ENCODE results near the gene B3GNT9.
"Not testable (repeated sequence)": the region's sequence is repeated elsewhere in the genome, so short reads cannot be mapped to it uniquely, and the experiment has no call there.

The B3GNT9 gene

DNA sequence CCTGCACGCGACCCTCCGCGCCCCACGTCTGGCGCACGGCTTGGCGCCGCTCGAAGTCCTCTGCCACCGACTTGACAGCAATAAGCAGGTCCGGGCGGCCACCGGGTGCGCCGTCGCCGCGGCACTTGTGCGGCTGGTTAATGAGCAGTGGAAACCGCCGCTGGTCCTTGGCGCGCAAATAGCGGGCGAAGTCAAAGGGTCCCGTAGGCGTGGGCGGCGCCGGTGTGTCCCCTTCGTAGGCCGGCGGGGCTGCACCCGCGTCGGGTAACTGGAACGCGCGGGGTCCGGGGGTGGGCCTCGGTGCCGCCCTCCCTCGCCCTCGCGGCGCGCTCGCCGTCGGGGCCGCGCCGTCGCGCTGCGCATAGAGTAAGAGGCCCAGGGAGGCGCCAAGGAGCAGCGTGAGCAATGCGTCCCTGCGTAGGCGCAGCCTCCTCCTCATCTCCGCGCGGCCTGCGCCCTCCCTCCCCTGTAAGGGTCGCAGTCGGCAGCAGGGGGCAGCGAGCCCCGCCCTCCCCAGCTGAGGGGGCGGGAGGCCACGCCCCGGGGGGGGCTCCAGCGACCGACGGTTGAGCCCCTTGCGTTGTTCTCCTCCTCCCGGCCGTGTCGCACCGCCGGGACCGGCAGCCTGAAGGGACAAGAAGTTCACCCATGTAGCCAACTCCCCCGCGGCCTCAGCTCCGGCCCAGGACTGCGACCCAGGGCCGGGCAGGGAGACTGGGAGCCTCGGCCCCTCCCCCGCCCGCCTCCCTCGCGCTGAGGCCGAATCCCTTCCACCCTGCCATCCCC, 558 bp downstream of the B3GNT9 start:
- DNase-seq (ENCODE audit: low read depth), result no peak

DNA sequence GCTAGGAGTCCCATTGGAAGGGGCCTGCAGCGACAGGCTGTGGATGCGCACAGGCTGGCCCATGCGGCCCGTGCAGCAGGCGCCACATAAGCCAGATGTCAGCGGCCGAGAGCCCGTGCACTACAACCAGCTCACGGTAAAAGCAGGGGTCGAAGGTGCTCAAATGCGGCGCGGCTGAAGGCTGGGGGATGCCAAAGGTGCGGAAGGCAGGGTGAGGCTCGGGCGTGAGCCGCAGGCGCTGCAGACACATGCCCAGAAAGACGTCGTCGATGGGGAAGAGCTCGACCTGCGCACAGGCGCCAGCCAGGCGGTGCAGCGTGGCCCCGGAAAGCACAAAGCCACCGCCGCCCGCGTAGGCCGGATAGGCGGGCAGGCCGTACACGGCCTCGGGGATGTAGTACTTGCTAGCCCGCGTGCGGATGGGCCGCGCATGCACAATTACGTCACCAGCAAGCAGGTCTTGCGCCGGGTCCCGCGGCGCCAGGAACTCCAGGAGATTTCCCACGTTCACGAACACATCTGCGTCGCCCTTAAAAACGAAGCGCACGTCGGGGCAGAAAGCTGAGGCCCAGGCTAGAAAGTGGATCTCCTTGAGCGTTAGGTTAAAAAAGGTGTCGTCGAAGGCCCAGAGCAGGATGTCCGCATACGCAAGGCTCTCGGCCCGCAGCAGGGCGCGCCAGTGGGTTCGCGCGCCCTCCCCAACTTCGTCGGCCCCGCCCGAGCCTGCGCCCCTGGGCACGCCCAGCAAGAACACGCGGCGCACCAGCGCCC, 1.3 kb downstream of the B3GNT9 start:
- DNase-seq (ENCODE audit: low read depth), result no peak

GRCh38 chr16:67148656-67149275, 2.0 kb downstream of the B3GNT9 start:
- DNase-seq (ENCODE audit: low read depth), result no peak

DNA sequence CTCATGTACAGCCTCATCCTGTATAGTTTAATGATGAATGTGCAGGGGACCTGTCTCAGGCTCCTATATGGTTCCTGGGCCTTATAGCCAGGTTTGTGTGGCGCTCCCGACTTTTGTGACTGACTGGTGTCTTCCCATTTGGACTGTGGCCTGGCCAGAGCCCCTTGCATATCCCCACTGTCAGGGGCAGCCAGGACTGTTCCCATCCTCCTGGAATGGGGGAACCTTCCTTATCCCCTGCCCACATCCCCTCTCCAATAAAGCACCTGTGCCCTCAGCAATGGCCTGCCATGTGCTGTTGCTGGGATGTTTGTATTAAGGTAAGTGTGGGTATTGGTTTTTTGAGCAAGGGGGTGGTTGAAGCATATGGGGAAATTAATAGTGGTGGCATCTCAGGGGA, 2.6 kb downstream of the B3GNT9 start:
- DNase-seq (ENCODE audit: low read depth), result no peak

DNA sequence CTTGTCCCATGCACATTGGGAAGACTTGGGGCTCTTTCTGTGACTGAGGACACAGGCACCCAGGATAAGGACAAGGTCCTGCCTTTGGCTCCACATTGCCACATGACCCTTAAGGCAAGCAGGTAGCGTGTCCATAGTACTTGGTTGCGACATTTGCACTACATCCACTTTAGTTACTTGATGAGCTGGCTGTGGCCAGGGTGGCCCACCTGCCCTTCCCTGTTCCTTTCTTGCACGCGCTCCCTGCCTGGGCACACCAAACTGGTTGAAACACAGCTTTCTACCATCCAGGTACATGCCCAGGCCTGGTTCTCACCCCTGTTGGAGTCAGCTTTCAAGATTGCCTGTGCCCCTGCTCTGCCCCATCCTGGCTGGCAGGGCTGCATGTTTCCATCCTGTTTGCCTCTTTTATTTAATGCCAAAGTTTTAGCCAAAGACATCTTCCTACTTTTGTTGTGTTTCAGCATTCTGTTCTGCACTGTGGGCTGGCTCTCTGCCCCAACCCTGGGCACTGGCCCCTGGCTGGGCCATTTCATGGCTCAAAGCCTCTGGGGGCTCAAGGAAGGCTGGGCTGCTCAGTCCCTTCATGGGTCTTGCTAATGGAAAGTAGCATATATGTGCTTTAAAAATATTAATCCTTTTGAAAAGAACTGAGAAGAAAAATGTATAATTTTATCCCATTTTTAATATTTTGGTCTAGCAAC, 3.2 kb downstream of the B3GNT9 start:
- no peak for DNase-seq (ENCODE audit: low read depth)

GRCh38 chr16:67146523-67147357, 4.1 kb downstream of the B3GNT9 start:
- DNase-seq (ENCODE audit: low read depth), result no peak

GRCh38 chr16:67145746-67146145, 5.1 kb downstream of the B3GNT9 start:
- no peak for DNase-seq (ENCODE audit: low read depth)

- no peak for DNase-seq (ENCODE audit: low read depth)
These were observed 5.9 kb downstream of the B3GNT9 start for GRCh38 chr16:67144943-67145342.

GRCh38 chr16:67142342-67142741, 8.5 kb downstream of the B3GNT9 start:
- DNase-seq (ENCODE audit: low read depth), result no peak

DNA sequence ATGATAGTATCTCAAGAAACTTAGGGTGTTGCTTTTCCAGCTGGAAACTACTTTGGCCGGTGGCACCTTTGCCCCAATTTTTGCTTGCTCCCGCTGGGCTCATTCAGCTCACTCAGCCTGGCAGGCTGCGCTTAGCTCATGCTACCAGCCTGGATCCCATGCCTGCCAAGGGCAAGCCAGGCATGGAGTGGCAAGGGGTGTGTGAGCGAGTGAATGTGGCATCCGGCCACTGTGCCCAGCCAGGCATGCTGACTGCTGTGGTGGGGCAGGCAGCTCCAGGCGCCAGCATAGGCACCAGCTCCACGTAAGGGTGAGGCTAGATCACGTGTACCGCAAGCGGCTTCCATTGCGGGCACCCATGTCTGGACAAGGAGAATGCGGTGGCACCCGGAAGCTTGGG, 9.4 kb downstream of the B3GNT9 start:
- DNase-seq (ENCODE audit: low read depth), result no peak

DNA sequence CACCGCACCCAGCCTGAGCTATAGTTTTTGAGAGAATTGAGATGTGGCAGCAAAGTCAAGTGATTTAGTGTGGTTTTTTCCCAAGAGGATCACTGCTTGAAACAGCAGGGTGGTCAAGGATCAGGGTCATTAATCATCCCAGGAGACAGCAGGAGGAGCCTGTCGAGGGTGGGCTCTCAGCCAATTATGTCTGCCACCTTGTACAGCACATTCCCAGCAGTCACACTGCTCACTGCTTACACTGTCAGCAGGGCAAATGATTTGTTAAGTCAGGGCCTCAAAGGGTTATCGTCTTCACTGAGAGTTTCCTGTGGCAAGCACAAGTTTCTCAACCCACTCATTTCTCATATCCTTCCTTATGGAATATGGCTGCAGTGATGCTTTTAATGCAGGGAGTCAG, 13.2 kb downstream of the B3GNT9 start:
- no peak for DNase-seq (ENCODE audit: low read depth)

DNA sequence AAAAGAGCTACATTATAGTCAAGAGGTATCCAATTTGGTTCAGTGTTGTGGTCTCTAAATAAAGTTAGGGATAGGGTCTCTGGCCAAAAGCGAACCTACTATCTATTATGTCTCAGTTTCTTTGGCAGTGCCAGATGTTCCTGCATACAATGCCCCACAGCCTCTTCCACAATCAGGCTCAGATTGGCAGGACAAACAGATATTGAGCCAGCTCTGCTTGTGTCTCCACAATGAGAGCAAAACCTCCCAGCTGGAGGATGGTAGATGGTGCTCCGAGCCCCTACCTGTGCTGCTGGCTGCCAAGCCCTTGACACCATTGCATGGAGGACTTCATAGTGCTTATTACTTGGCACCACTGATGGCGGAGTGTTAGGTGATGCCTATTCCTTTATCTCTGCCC, 21.4 kb downstream of the B3GNT9 start:
- no peak for DNase-seq (ENCODE audit: low read depth)

DNA sequence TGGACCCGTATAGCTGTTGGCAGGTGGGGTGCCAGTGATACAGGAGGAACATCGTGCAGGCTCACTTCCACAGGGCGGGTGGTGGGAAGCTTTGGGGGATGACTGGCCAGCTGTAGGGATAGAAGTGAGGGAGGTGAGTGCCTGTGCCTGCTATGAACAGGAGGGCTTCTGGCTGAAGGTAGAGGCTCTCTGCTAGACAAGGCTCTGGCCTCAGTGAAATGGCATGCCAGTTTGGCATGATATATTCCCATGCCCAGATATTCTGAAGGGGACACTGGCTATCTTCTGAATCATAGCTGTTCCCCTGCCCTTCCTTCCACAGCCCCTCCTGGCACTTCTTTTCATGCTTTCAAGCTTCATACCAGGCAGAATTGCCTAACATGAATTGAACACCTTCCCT, 21.9 kb downstream of the B3GNT9 start:
- no peak for DNase-seq (ENCODE audit: low read depth)

DNA sequence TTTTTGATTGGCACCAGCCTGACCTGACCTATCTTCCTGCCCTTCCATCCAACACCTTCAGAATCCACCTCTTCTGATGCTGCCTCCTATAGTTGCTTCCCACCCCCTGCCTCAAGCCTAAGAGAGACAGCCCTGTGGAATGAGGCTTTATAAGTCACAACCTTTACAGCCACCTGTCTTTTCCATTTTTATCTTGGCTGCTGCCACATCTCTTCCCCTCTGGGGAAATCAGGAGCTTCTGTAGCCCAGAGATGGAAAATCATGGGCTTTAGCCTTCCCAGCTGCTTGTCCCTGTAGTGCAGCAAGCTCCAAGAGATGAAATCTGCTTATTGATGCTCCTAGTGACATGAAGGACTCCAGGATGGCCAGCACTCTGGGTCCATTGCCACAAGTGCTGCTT, 22.4 kb downstream of the B3GNT9 start:
- no peak for DNase-seq (ENCODE audit: low read depth)

DNA sequence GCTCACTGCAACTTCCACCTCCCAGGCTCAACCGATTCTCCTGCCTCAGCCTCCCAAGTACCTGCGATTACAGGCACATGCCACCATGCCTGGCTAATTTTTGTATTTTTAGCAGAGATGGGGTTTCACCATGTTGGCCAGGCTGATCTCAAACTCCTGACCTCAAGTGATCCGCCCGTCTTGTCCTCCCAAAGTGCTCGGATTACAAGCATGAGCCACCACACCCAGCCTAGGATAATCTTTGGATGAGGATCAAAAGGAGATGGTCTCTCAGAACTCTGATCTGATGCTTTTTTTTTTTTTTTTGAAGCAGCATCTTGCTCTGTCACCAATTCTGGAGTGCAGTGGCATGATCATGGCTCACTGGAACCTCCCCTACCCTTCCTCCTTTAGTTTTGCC, 28.0 kb downstream of the B3GNT9 start:
- DNase-seq (ENCODE audit: low read depth), result not testable (repeated sequence)

DNA sequence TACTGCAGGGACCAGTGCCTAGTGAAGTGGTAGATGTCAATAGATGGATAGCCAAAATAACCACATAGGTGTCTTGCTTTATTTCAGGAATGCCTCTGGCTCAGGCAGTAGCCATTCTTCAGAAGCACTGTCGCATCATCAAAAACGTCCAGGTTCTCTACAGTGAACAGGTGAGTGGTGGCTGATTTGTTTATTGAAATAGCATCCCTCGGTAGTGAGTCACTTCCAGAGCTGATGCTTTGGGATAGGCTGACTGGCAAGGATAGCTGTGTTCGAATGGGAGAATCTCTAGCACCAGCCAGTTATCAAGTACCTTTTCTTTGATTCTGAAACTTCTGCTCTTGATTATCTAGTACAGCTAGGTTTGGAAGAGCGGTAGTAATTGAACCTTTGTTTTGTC, 30.8 kb downstream of the B3GNT9 start:
- no peak for DNase-seq (ENCODE audit: low read depth)

DNA sequence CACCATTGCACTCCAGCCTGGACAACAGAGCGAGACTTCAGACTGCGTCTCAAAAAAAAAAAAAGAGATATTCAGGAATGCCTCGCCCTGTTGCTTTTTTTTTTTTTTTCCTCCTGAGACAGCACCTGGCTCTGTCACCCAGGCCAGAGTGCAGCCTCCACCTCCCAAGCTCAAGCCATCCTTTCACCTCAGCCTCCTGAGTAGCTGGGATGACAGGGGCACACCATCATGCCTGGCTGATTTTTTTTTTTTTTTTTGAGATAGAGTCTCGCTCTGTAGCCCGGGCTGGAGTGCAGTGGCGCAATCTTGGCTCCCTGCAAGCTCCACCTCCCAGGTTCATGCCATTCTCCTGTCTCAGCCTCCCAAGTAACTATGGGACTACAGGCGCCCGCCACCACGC, 33.1 kb downstream of the B3GNT9 start:
- DNase-seq (ENCODE audit: low read depth), result no peak

DNA sequence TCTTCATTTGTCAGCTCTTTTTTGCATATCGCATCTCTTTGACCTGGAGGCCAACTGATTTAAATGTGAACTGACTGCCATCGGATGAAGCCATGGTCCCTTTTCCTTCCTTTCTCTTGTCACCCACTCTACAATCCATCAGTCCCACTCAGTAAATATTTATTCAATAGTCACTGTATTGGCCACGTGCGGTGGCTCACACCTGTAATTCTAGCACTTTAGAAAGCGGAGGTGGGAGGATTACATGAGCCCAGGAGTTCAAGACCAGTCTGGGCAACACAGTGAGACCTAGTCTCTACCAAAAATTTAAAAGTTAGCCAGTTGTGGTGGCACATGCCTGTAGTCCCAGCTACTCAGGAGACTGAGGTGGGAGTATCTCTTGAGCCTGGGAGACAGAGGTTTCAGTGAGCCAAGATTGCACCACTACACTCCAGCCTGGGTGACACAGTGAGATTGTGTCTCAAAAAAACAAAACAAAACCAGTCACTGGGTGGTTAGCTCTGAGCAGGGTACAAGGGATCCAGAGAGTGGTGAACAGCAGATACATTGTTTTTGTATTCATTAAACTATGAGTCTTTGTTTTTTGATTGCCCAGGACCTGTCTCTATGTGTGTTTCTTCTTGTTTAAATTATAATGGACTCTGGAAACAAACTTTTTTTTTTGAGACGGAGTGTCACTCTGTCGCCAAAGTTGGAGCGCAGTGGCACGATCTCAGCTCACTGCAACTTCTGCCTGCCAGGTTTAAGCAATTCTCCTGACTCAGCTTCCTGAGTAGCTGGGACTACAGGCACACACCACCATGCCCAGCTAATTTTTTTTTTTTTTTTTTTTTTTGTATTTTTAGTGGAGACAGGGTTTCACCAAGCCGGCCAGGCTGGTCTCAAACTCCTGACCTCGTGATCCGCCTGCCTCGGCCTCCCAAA, 34.1 kb downstream of the B3GNT9 start:
- no peak for DNase-seq (ENCODE audit: low read depth)

- DNase-seq (ENCODE audit: low read depth), result no peak
These were observed 35.2 kb downstream of the B3GNT9 start for GRCh38 chr16:67115639-67116038.

GRCh38 chr16:67114793-67115192, 36.0 kb downstream of the B3GNT9 start:
- DNase-seq (ENCODE audit: low read depth), result no peak

Data from stimulated activated CD8-positive, alpha-beta memory T cell treated with anti-CD3 and anti-CD28 coated beads, Interleukin-15, amount 100 ng/mL, for 24 hours (primary cell).